Suprapubic skin (tissue), 4 donors: ENCODE measurements around the gene PVR.

Experiments used
- POLR2A ChIP-seq, 2 donors: fragments of 450-650 bp; IDR thresholded peaks; one replicate each; pipeline ENCODE4 v1.6.1; 2017; ENCODE audit warnings: antibody characterized with exemption in 2 of 2, mild to moderate bottlenecking in 2 of 2, moderate library complexity in 2 of 2
- POLR2AphosphoS5 ChIP-seq, 3 donors: sonication (generic); formaldehyde crosslinking; IDR thresholded peaks; one replicate each; pipeline ENCODE4 v1.6.1; 2017; ENCODE audit warnings: antibody characterized with exemption in 3 of 3
- TF ChIP-seq, protein P1 (sequence below), 2 donors: fragments of 200-600 bp in 1 of 2; fragments of 450-650 bp in 1 of 2; sonication (generic) in 1 of 2; IDR thresholded peaks; one replicate each; pipeline ENCODE4 v1.5.1; 2016 to 2019; ENCODE audit warnings: antibody characterized with exemption in 2 of 2, mild to moderate bottlenecking in 1 of 2, moderate library complexity in 1 of 2

DNA sequence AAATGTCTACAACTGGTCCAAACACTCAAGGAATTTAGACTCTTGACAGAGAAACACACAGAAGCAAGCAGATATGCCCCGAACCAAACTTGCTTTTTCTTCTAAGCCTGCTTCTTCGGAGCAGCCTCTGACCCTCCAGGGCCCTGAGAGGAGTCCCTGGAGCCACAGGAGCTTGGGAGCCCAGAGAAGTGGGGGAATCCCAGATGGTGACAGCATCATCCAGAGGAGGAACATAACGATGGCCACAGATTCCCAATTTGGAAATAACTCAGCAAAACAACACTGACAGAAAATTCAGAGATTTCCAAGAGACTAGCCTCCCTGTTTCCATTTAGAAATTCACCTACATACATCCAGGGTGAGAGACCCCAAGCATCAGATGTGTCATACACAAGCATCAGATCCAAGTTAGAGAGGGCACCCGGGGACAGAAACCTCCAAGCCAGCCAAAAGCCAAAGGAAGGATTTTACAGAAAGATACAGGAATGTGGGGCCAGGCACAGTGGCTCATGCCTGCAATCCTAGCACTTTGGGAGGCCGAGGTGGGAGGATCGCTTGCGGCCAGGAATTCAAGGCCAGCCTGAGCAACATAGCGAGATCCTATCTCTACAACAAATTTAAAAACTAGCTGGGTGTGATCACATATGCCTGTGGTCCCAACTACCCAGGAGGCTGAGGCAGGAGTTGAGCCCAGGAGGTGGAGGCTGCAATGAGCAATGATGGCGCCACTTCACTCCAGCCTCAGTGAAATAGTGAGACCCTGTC, 2.0 kb upstream of the PVR start:
- TF ChIP-seq, protein P1, sequence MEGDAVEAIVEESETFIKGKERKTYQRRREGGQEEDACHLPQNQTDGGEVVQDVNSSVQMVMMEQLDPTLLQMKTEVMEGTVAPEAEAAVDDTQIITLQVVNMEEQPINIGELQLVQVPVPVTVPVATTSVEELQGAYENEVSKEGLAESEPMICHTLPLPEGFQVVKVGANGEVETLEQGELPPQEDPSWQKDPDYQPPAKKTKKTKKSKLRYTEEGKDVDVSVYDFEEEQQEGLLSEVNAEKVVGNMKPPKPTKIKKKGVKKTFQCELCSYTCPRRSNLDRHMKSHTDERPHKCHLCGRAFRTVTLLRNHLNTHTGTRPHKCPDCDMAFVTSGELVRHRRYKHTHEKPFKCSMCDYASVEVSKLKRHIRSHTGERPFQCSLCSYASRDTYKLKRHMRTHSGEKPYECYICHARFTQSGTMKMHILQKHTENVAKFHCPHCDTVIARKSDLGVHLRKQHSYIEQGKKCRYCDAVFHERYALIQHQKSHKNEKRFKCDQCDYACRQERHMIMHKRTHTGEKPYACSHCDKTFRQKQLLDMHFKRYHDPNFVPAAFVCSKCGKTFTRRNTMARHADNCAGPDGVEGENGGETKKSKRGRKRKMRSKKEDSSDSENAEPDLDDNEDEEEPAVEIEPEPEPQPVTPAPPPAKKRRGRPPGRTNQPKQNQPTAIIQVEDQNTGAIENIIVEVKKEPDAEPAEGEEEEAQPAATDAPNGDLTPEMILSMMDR (IDR thresholded peaks at IDR 0.05): no peak
- TF ChIP-seq POLR2A (IDR thresholded peaks at IDR 0.05) (no peak), POLR2AphosphoS5 (IDR thresholded peaks at IDR 0.05) (no peak)
